PFSK-1 (cell line): ENCODE results near the gene NPR1.

Experiments used
- FOXP2 ChIP-seq: optimal IDR thresholded peaks from 2 replicates; pipeline ENCODE3; 2011; ENCODE audit warnings: borderline replicate concordance, control low read depth, inconsistent platforms; ENCODE audit not compliant: insufficient read depth; ENCODE audit errors: extremely low read length, extremely low read depth
- POLR2AphosphoS5 ChIP-seq: IDR thresholded peaks from 2 replicates; pipeline ENCODE4 v1.6.1; 2012; ENCODE audit warnings: low read depth, mild to moderate bottlenecking, control low read depth, low read length, moderate library complexity
- SIN3A ChIP-seq: IDR thresholded peaks from 2 replicates; pipeline ENCODE4 v1.6.1; 2012; ENCODE audit warnings: mild to moderate bottlenecking, low read length, moderate library complexity, borderline replicate concordance; ENCODE audit not compliant: insufficient read depth
- TAF1 ChIP-seq: IDR thresholded peaks from 2 replicates; pipeline ENCODE4 v1.6.1; 2012; ENCODE audit warnings: low read length, control low read depth, borderline replicate concordance; ENCODE audit not compliant: insufficient read depth
- TF ChIP-seq, protein P1 (sequence below), 2 experiments: IDR thresholded peaks; 2 replicates each; pipeline versions ENCODE4 v1.6.1 to v1.8.0; 2011 to 2012; ENCODE audit warnings: low read depth in 2 of 2, low read length in 2 of 2, control low read depth in 1 of 2, inconsistent platforms in 1 of 2, mild to moderate bottlenecking in 1 of 2, moderate library complexity in 1 of 2; ENCODE audit not compliant: insufficient read depth in 1 of 2

Gene NPR1

DNA sequence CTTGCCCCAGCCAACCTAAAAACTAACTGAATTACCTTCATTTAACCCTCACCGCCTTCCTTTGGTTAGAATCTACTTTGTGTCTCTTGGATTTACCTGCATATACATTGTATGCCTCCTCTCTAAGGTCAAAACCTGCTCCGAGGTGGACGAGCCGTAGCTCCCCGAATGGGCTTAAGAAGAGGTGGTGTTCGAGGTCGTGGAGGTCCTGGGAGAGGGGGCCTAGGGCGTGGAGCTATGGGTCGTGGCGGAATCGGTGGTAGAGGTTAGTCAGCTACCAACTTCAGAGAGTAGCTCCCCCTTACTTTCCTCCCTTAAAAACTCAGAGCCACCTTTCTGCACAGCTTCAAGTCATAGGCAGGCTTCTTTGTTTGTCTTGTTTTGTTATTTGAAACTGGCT is 35.4 kb upstream of the NPR1 start:
- TF ChIP-seq, protein P1, sequence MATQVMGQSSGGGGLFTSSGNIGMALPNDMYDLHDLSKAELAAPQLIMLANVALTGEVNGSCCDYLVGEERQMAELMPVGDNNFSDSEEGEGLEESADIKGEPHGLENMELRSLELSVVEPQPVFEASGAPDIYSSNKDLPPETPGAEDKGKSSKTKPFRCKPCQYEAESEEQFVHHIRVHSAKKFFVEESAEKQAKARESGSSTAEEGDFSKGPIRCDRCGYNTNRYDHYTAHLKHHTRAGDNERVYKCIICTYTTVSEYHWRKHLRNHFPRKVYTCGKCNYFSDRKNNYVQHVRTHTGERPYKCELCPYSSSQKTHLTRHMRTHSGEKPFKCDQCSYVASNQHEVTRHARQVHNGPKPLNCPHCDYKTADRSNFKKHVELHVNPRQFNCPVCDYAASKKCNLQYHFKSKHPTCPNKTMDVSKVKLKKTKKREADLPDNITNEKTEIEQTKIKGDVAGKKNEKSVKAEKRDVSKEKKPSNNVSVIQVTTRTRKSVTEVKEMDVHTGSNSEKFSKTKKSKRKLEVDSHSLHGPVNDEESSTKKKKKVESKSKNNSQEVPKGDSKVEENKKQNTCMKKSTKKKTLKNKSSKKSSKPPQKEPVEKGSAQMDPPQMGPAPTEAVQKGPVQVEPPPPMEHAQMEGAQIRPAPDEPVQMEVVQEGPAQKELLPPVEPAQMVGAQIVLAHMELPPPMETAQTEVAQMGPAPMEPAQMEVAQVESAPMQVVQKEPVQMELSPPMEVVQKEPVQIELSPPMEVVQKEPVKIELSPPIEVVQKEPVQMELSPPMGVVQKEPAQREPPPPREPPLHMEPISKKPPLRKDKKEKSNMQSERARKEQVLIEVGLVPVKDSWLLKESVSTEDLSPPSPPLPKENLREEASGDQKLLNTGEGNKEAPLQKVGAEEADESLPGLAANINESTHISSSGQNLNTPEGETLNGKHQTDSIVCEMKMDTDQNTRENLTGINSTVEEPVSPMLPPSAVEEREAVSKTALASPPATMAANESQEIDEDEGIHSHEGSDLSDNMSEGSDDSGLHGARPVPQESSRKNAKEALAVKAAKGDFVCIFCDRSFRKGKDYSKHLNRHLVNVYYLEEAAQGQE (IDR thresholded peaks at IDR 0.05; ENCODE audit: insufficient read depth in 1 of 2, low read depth in 2 of 2, low read length in 2 of 2) = no peak
- TF ChIP-seq POLR2AphosphoS5 (no peak), SIN3A (no peak)

DNA sequence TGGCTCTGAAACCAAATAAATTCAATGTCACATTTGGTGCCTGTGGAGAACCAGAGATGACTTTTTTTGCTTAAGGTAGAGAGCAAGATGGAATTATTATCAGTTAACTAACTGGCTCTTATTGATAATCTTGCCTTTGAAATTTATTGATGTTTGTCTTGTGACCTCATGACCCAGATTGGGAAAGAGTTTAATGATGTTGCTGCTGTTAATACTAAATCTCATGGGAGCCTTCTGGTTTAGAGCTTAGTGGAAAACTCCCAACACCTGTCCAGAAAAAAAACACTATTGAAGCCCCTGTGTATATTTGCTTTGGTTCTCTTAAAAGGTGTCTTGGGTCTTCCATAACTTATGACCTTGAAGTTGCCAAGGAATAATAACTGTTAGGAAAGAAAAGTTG is 34.7 kb upstream of the NPR1 start:
- no peak for TF ChIP-seq FOXP2
- no peak for TF ChIP-seq TAF1
- no peak for TF ChIP-seq SIN3A
- TF ChIP-seq, protein P1 (IDR thresholded peaks at IDR 0.05; ENCODE audit: insufficient read depth in 1 of 2, low read depth in 2 of 2, low read length in 2 of 2) = no peak
- no peak for TF ChIP-seq POLR2AphosphoS5

DNA sequence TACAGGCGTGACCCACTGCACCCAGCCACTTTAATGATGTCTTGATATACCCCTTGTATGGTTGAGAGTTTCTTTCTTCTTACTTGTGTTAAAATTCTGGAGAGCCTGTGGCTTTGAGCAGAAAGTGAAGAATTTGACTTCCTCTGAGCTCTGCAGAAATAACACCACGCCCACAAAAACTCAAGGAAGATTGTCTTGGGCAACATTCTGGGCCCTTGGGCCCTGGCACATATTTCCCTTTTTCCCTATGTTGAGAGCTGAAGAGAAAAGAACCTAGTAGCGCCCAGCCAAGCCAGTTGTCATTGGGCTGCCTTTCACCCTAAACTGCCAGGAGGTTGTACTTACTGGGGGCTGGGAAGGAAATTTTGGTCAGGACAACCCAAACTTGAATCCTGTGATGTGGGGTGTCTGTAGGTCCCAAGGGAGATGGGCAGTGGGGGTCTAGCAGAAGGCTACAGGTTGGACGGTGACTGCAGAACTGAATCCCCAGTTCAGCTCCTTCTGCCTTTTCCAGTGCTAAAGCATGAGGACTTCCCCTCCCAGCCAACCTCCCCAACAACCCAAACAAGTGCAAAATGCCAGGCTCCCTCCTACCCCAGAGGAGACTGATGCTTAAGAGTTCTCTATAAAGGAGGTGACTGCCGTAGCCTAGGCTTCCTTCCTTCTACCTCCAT is 31.7 kb upstream of the NPR1 start:
- TF ChIP-seq FOXP2 (no peak), SIN3A (no peak), TAF1 (no peak), POLR2AphosphoS5 (no peak; the same call in none of the 2 replicates)
- TF ChIP-seq, protein P1 (IDR thresholded peaks at IDR 0.05; ENCODE audit: insufficient read depth in 1 of 2, low read depth in 2 of 2, low read length in 2 of 2) = no peak

DNA sequence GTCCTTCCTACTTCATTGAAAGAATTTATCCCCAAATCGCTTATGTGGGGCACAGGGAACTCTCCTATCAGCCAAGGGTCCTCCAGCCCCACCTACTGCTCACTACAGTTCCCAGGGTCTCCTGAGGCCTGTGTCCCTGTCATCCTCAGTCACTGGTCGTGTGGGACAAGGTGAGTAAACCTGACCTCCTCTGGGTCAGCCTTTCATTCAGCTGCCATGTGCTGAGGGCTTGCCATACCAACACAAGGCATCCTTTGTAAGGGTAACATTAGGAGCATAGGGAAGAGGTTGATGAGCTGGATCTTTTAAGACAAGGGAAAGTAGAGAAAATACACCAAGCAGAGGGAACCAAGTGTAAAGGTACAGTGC is 31.2 kb upstream of the NPR1 start:
- no peak for TF ChIP-seq FOXP2
- TF ChIP-seq TAF1 = no peak
- TF ChIP-seq SIN3A = no peak; the same call in 1 of the 2 replicates
- TF ChIP-seq, protein P1 (IDR thresholded peaks at IDR 0.05; ENCODE audit: insufficient read depth in 1 of 2, low read depth in 2 of 2, low read length in 2 of 2) = no peak
- TF ChIP-seq POLR2AphosphoS5 = peak; percentile 56; the same call in 1 of the 2 replicates
